Measurements from ENCODE around the gene WDR62. TPM values are rescaled to one million over a fixed set of nuclear protein-coding genes. Genes with fewer than 3 reads are reported as not detected.

WDR62 gene
- total and polyA plus RNA-seq, 2 of the 8 experiments (the other 6 are each of a cell fraction or from before 2014, with no cell fraction given), result 28.2 to 39.5 TPM

- no peaks in the 10 kb centered on the region for H3K9me3 ChIP-seq (ENCODE audit: insufficient read depth in 2 of 2, low read depth in 1 of 2, low read length in 1 of 2)
- H3K79me1 ChIP-seq (ENCODE audit: low read depth, low read length), result peaks cover 4% of the 10 kb centered on the region; the same call in 1 of the 2 replicates
- H4K8ac ChIP-seq (ENCODE audit: extremely low read depth, insufficient read depth, low read length), result no peak overlapping the region
- no peak overlapping the region for H2BK15ac ChIP-seq (ENCODE audit: low read length)
- TF ChIP-seq GTF2F1 (IDR thresholded peaks at IDR 0.05; ENCODE audit: borderline replicate concordance, low read depth, low read length), result no peak
- peak; percentile 90 for TF ChIP-seq TEAD4 (IDR thresholded peaks at IDR 0.05; ENCODE audit: low read depth, low read length)
- 0 out of 2 replicates have a peak, but pooled peaks have one; percentile 16 for TF ChIP-seq MAX (IDR thresholded peaks at IDR 0.05)
- no peak for TF ChIP-seq HDAC6 (IDR thresholded peaks at IDR 0.05; ENCODE audit: low read depth, low read length)
- TF ChIP-seq RAD21 (IDR thresholded peaks at IDR 0.05 in 1 of 2, conservative IDR thresholded peaks at IDR 0.05 in 1 of 2; ENCODE audit: low read depth in 2 of 2, low read length in 2 of 2), result peak; percentile 52 to 64
- TF ChIP-seq SIRT6 (IDR thresholded peaks at IDR 0.05; ENCODE audit: low read length), result no peak
- peak; percentile 55 to 79 (median 71) for TF ChIP-seq CTCF (IDR thresholded peaks at IDR 0.05; ENCODE audit: control extremely low read depth in 1 of 3, insufficient read depth in 1 of 3, low read depth in 1 of 3, low read length in 3 of 3)
- ChIA-PET CTCF (ENCODE audit: partially characterized antibody) (interaction anchor here (0.8 to 1.7 kb wide), 11 partner anchors 10 to 101 kb away, joined by 3 to 7 read pairs (median 5); partner anchors contain the start of gene CLIP3), POLR2A (ENCODE audit: partially characterized antibody) (interaction anchor here (1.0 to 1.7 kb wide), 4 partner anchors 13 to 170 kb away, joined by 3 to 6 read pairs (median 3); no protein-coding TSS in a partner anchor)
- H2BK5ac ChIP-seq (ENCODE audit: low read depth, low read length), result no peak overlapping the region; the same call in 1 of the 2 replicates
- H4K91ac ChIP-seq (replicated peaks; ENCODE audit: insufficient read length, low read length), result no peak overlapping the region
- no peak overlapping the region for H3K23ac ChIP-seq (ENCODE audit: insufficient read length)
- WGBS, 2 experiments (ENCODE audit: extremely low coverage in 1 of 2, insufficient coverage in 1 of 2, insufficient read length in 1 of 2, insufficient replicate concordance in 2 of 2, low coverage in 1 of 2, low lambda C conversion rate in 2 of 2, missing lambda C conversion rate in 1 of 2), result 78% methylated on average over 4 of the region's 4 CpGs; no CpG with 5 or more reads in 1 of the 2 experiments
- no peak overlapping the region for H2AFZ ChIP-seq (ENCODE audit: low read length)
- no peak for FAIRE-seq
- no peak overlapping the region for H3K4me2 ChIP-seq (ENCODE audit: insufficient read depth in 1 of 2, low read depth in 2 of 2, low read length in 2 of 2)
- H3K23me2 ChIP-seq (ENCODE audit: low read depth, low read length), result no peaks in the 10 kb centered on the region
- H3K79me2 ChIP-seq (ENCODE audit: control insufficient read depth in 1 of 2, insufficient read depth in 2 of 2, low read length in 2 of 2), result peaks cover 3 to 32% of the 10 kb centered on the region in 2 experiments; a peak in 3 of 4 replicates
- H3K4me3 ChIP-seq (ENCODE audit: extremely low read depth in 1 of 4, insufficient read depth in 2 of 4, low read depth in 3 of 4, low read length in 4 of 4), result no peak overlapping the region
- H4K20me1 ChIP-seq (replicated peaks in 1 of 2; ENCODE audit: control insufficient read depth in 1 of 2, insufficient read depth in 2 of 2, low read length in 2 of 2), result peaks cover 8 to 17% of the 10 kb centered on the region in 2 experiments
- no peak overlapping the region for H3K18ac ChIP-seq (ENCODE audit: extremely low read depth, low read length)
- no peak overlapping the region for H2BK12ac ChIP-seq (ENCODE audit: low read depth, low read length)
- H3K27me3 ChIP-seq (replicated peaks in 1 of 4; ENCODE audit: control insufficient read depth in 3 of 4, extremely low read depth in 1 of 4, insufficient read depth in 3 of 4, low read length in 3 of 4), result no peaks in the 10 kb centered on the region
- H3K9ac ChIP-seq (replicated peaks in 1 of 4; ENCODE audit: extremely low read depth in 1 of 4, low read depth in 3 of 4, low read length in 3 of 4), result no peak overlapping the region
- no peak overlapping the region for H3K56ac ChIP-seq (replicated peaks; ENCODE audit: insufficient read length, low read depth, low read length)
- H3K4ac ChIP-seq (replicated peaks; ENCODE audit: insufficient read length, low read depth, low read length), result no peak overlapping the region
- H2BK20ac ChIP-seq (ENCODE audit: low read length), result no peak overlapping the region
- H2BK120ac ChIP-seq (replicated peaks; ENCODE audit: low read depth, low read length), result no peak overlapping the region
- peak in 1 of 2 experiments; percentile 51 for DNase-seq (ENCODE audit: low read depth in 1 of 2, low spot score in 2 of 2)
- H4K5ac ChIP-seq (ENCODE audit: insufficient read length, low read depth, low read length), result no peak overlapping the region
- no peak overlapping the region for H2AK5ac ChIP-seq (ENCODE audit: low read depth, low read length)
- 0 out of 7 replicates have a peak, but pooled peaks cover 0 to 2% (median 0%) of the 10 kb centered on the region in 4 experiments for H3K4me1 ChIP-seq (replicated peaks in 1 of 4; ENCODE audit: control insufficient read depth in 3 of 4, insufficient read depth in 4 of 4, low read length in 3 of 4)
- H3K27ac ChIP-seq (ENCODE audit: low read depth, low read length), result no peak overlapping the region
- no peak overlapping the region for H3K14ac ChIP-seq (ENCODE audit: insufficient read length)
- peaks cover 23 to 45% (median 40%) of the 10 kb centered on the region in 4 experiments for H3K36me3 ChIP-seq (ENCODE audit: control insufficient read depth in 2 of 4, insufficient read depth in 4 of 4, low read length in 3 of 4)
Measured at GRCh38 chr19:36060430-36060829, 5.7 kb downstream of the WDR62 start.
